Measurements from ENCODE around the gene TMIGD3. TPM values are rescaled to one million over a fixed set of nuclear protein-coding genes. Genes with fewer than 3 reads are reported as not detected.

Gene TMIGD3
- total and polyA plus RNA-seq, 4 donors = 1.6 to 34.6 (median 4.1) TPM

- no peak overlapping the region for H3K4me3 ChIP-seq
- peaks cover 0 to 5% (median 2%) of the 10 kb centered on the region in 5 donors for H3K4me1 ChIP-seq (ENCODE audit: control insufficient read depth in 5 of 5, insufficient read depth in 5 of 5, low read length in 5 of 5)
- TF ChIP-seq CTCF (IDR thresholded peaks at IDR 0.05; ENCODE audit: control extremely low read depth, extremely low read depth) = no peak
- DNase-seq = no peak
- no peaks in the 10 kb centered on the region for H3K27me3 ChIP-seq (ENCODE audit: control insufficient read depth in 3 of 3, insufficient read depth in 3 of 3, low read length in 2 of 3)
- peak overlapping the region in 1 of 2 donors; percentile 24 for H3K27ac ChIP-seq (ENCODE audit: low read depth in 1 of 2, low read length in 1 of 2)
- no peak overlapping the region for H3K9ac ChIP-seq (ENCODE audit: insufficient read depth in 1 of 2, low read length in 2 of 2)
- 41 to 51% methylated on average over 1 of the region's 1 CpG for WGBS, 2 donors
- H3K9me3 ChIP-seq (ENCODE audit: control insufficient read depth in 4 of 4, insufficient read depth in 3 of 4, low read length in 3 of 4) = no peaks in the 10 kb centered on the region
- no peak for ATAC-seq (ENCODE audit: insufficient read depth, low FRiP score)
- peaks cover 0 to 5% (median 0%) of the 10 kb centered on the region in 4 donors for H3K36me3 ChIP-seq (ENCODE audit: control insufficient read depth in 4 of 4, insufficient read depth in 4 of 4, low read length in 4 of 4)
Observed at GRCh38 chr1:111480674-111481073, 22.8 kb downstream of the TMIGD3 start.

- no peak for ATAC-seq (ENCODE audit: insufficient read depth, low FRiP score)
- H3K9ac ChIP-seq (ENCODE audit: insufficient read depth in 1 of 2, low read length in 2 of 2) = no peak overlapping the region
Observed at GRCh38 chr1:111476761-111477309, 26.6 kb downstream of the TMIGD3 start.

GRCh38 chr1:111476214-111476613, 27.2 kb downstream of the TMIGD3 start:
- Histone ChIP-seq H3K27ac (ENCODE audit: low read depth in 1 of 2, low read length in 1 of 2) (peak overlapping the region in 1 of 2 donors; percentile 26), H3K4me1 (ENCODE audit: control insufficient read depth in 5 of 5, insufficient read depth in 5 of 5, low read length in 5 of 5) (peaks cover 0 to 10% (median 0%) of the 10 kb centered on the region in 5 donors), H3K9me3 (ENCODE audit: control insufficient read depth in 4 of 4, insufficient read depth in 3 of 4, low read length in 3 of 4) (no peaks in the 10 kb centered on the region), H3K27me3 (ENCODE audit: control insufficient read depth in 3 of 3, insufficient read depth in 3 of 3, low read length in 2 of 3) (no peaks in the 10 kb centered on the region), H3K36me3 (ENCODE audit: control insufficient read depth in 4 of 4, insufficient read depth in 4 of 4, low read length in 4 of 4) (peaks cover 0 to 10% (median 7%) of the 10 kb centered on the region in 4 donors), H3K4me3 (no peak overlapping the region), H3K9ac (ENCODE audit: insufficient read depth in 1 of 2, low read length in 2 of 2) (no peak overlapping the region)
- ATAC-seq (ENCODE audit: insufficient read depth, low FRiP score) (no peak), DNase-seq (no peak)
- no peak for TF ChIP-seq CTCF (IDR thresholded peaks at IDR 0.05; ENCODE audit: control extremely low read depth, extremely low read depth)

More at GRCh38 chr1:111476761-111477309, 26.6 kb downstream of the TMIGD3 start:
- no peak for TF ChIP-seq CTCF (IDR thresholded peaks at IDR 0.05; ENCODE audit: control extremely low read depth, extremely low read depth)
- no peak for DNase-seq
- H3K27me3 ChIP-seq (ENCODE audit: control insufficient read depth in 3 of 3, insufficient read depth in 3 of 3, low read length in 2 of 3) = no peaks in the 10 kb centered on the region
- H3K36me3 ChIP-seq (ENCODE audit: control insufficient read depth in 4 of 4, insufficient read depth in 4 of 4, low read length in 4 of 4) = peaks cover 0 to 8% (median 6%) of the 10 kb centered on the region in 4 donors
- peak overlapping the region in 1 of 2 donors; percentile 39 for H3K27ac ChIP-seq (ENCODE audit: low read depth in 1 of 2, low read length in 1 of 2)
- peaks cover 0 to 10% (median 1%) of the 10 kb centered on the region in 5 donors for H3K4me1 ChIP-seq (ENCODE audit: control insufficient read depth in 5 of 5, insufficient read depth in 5 of 5, low read length in 5 of 5)
- H3K9me3 ChIP-seq (ENCODE audit: control insufficient read depth in 4 of 4, insufficient read depth in 3 of 4, low read length in 3 of 4) = no peaks in the 10 kb centered on the region
- 23 to 43% methylated on average over 2 of the region's 2 CpGs for WGBS, 2 donors
- H3K4me3 ChIP-seq = no peak overlapping the region

- 82 to 87% methylated on average over 5 of the region's 5 CpGs for WGBS, 2 donors
- no peak for ATAC-seq (ENCODE audit: insufficient read depth, low FRiP score)
- Histone ChIP-seq H3K4me1 (ENCODE audit: control insufficient read depth in 5 of 5, insufficient read depth in 5 of 5, low read length in 5 of 5) (peaks cover 0 to 10% (median 0%) of the 10 kb centered on the region in 5 donors), H3K9me3 (ENCODE audit: control insufficient read depth in 4 of 4, insufficient read depth in 3 of 4, low read length in 3 of 4) (no peaks in the 10 kb centered on the region), H3K27ac (ENCODE audit: low read depth in 1 of 2, low read length in 1 of 2) (peak overlapping the region in 1 of 2 donors; percentile 26), H3K36me3 (ENCODE audit: control insufficient read depth in 4 of 4, insufficient read depth in 4 of 4, low read length in 4 of 4) (peaks cover 0 to 11% (median 7%) of the 10 kb centered on the region in 4 donors), H3K4me3 (no peak overlapping the region), H3K27me3 (ENCODE audit: control insufficient read depth in 3 of 3, insufficient read depth in 3 of 3, low read length in 2 of 3) (no peaks in the 10 kb centered on the region), H3K9ac (ENCODE audit: insufficient read depth in 1 of 2, low read length in 2 of 2) (no peak overlapping the region)
- TF ChIP-seq CTCF (IDR thresholded peaks at IDR 0.05; ENCODE audit: control extremely low read depth, extremely low read depth) = no peak
- no peak for DNase-seq
Observed at GRCh38 chr1:111475701-111476100, 27.7 kb downstream of the TMIGD3 start.

Data from lung (tissue), 12 donors.